GM13977 (cell line): Measurements from ENCODE around the gene MT1A.
"Not testable (repeated sequence)": the region's sequence is repeated elsewhere in the genome, so short reads cannot be mapped to it uniquely, and the experiment has no call there.

Source experiments
- DNase-seq: peaks from one replicate; pipeline ENCODE4 v3.0.0; 2012; ENCODE audit warnings: low spot score
- CTCF ChIP-seq: IDR thresholded peaks from 2 replicates; pipeline ENCODE4 v1.5.1; 2012; ENCODE audit warnings: mild to moderate bottlenecking, control low read depth; ENCODE audit not compliant: insufficient read depth; ENCODE audit errors: extremely low read depth, missing control alignments
- in situ Hi-C: fragments of 300-500 bp; cut with MboI; formaldehyde crosslinking; loops from one replicate; pipeline ENCODE4 v1.12.0; 2022; ENCODE audit warnings: low sequenced_read_pairs, low pct_unique_long_range_greater_than_20kb, mixed read lengths, inconsistent platforms; ENCODE audit not compliant: unreplicated experiment

The MT1A gene

GRCh38 chr16:56616608-56617211, 21.8 kb upstream of the MT1A start:
- DNase-seq: no peak
- TF ChIP-seq CTCF: no peak
- in situ Hi-C loops: no loop called here

GRCh38 chr16:56617212-56618085, 21.0 kb upstream of the MT1A start:
- in situ Hi-C loops: no loop called here
- no peak for DNase-seq
- no peak for TF ChIP-seq CTCF

- no peak for DNase-seq
- no peak for TF ChIP-seq CTCF
- in situ Hi-C loops: no loop called here
These were observed 20.3 kb upstream of the MT1A start for GRCh38 chr16:56618138-56618537.

GRCh38 chr16:56620339-56620897, 18.0 kb upstream of the MT1A start:
- TF ChIP-seq CTCF: no peak
- in situ Hi-C loops: no loop called here
- no peak for DNase-seq

GRCh38 chr16:56621665-56622445, 16.6 kb upstream of the MT1A start:
- in situ Hi-C loops, DNase-seq: not testable (repeated sequence)

- DNase-seq, in situ Hi-C loops: not testable (repeated sequence)
These were observed 15.3 kb upstream of the MT1A start for GRCh38 chr16:56623184-56623583.

- in situ Hi-C loops: no loop called here
- DNase-seq: no peak
- TF ChIP-seq CTCF: no peak
These were observed 14.8 kb upstream of the MT1A start for GRCh38 chr16:56623637-56624036.
